ENCODE data around the gene MATCAP1. TPM values are rescaled to one million over a fixed set of nuclear protein-coding genes. Genes with fewer than 3 reads are reported as not detected.

The MATCAP1 gene
- total and polyA plus RNA-seq, 2 donors (not counting 1 experiment from before 2014, with no cell fraction given), result 16.6 to 28.4 TPM

DNA sequence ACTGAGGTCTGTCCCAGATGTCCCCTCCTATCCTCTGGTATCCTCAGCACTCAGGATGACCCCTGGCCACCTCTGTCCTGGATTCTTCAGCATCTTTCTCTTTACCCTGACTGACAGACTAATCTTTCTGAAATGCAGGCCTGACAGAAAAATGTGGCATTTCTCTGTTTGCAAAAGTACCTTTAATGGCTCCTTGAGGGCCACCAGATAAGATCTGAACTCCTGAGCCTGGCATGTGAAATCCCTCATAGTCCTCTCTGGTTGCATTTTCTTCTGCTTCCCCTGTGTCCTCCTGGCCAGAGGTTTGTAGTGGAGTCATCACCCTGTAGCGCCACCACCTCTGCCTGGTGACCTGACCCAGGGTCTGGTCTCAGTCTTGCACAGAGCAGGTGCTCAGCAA, 13.1 kb upstream of the MATCAP1 start:
- Histone ChIP-seq H3K36me3 (ENCODE audit: control insufficient read depth, insufficient read depth, low read length) (peaks cover 44% of the 10 kb centered on the region), H3K27me3 (ENCODE audit: control insufficient read depth, insufficient read depth, low read length) (no peaks in the 10 kb centered on the region), H3K9ac (ENCODE audit: insufficient read depth, low read length) (no peak overlapping the region)

GRCh38 chr16:67195676-67196075, 11.9 kb upstream of the MATCAP1 start:
- peaks cover 27% of the 10 kb centered on the region for H3K79me2 ChIP-seq (ENCODE audit: control insufficient read depth, insufficient read depth, low read length)
- no peaks in the 10 kb centered on the region for H3K9me3 ChIP-seq (ENCODE audit: control insufficient read depth, insufficient read depth, low read depth, low read length)
- peaks cover 39% of the 10 kb centered on the region for H3K36me3 ChIP-seq (ENCODE audit: control insufficient read depth, insufficient read depth, low read length)
- no peak overlapping the region for H2AFZ ChIP-seq (ENCODE audit: low read length)
- no peak overlapping the region for H3K4me2 ChIP-seq (ENCODE audit: extremely low read depth, insufficient read depth, low read length)
- no peak for DNase-seq (ENCODE audit: low read depth in 2 of 2)
- H3K27ac ChIP-seq (ENCODE audit: insufficient read depth, low read length), result no peak overlapping the region
- peaks cover 19% of the 10 kb centered on the region for H3K4me1 ChIP-seq (ENCODE audit: control insufficient read depth, extremely low read depth, insufficient read depth, low read length)
- H3K4me3 ChIP-seq (replicated peaks in 1 of 4; ENCODE audit: control extremely low read depth in 1 of 4, insufficient read depth in 1 of 4, low read depth in 3 of 4, low read length in 4 of 4), result no peak overlapping the region
- no peaks in the 10 kb centered on the region for H3K27me3 ChIP-seq (ENCODE audit: control insufficient read depth, insufficient read depth, low read length)
- H3K9ac ChIP-seq (ENCODE audit: insufficient read depth, low read length), result no peak overlapping the region
- TF ChIP-seq, protein P1, sequence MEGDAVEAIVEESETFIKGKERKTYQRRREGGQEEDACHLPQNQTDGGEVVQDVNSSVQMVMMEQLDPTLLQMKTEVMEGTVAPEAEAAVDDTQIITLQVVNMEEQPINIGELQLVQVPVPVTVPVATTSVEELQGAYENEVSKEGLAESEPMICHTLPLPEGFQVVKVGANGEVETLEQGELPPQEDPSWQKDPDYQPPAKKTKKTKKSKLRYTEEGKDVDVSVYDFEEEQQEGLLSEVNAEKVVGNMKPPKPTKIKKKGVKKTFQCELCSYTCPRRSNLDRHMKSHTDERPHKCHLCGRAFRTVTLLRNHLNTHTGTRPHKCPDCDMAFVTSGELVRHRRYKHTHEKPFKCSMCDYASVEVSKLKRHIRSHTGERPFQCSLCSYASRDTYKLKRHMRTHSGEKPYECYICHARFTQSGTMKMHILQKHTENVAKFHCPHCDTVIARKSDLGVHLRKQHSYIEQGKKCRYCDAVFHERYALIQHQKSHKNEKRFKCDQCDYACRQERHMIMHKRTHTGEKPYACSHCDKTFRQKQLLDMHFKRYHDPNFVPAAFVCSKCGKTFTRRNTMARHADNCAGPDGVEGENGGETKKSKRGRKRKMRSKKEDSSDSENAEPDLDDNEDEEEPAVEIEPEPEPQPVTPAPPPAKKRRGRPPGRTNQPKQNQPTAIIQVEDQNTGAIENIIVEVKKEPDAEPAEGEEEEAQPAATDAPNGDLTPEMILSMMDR (conservative IDR thresholded peaks at IDR 0.05 in 1 of 2, IDR thresholded peaks at IDR 0.05 in 1 of 2; ENCODE audit: low read depth in 1 of 2, low read length in 2 of 2), result no peak
- no peak for TF ChIP-seq EZH2 (IDR thresholded peaks at IDR 0.05; ENCODE audit: low read length, missing control alignments)
- no peaks in the 10 kb centered on the region for H4K20me1 ChIP-seq (ENCODE audit: control insufficient read depth, extremely low read depth, insufficient read depth, low read length)

More for the DNA sequence above, 13.1 kb upstream of the MATCAP1 start:
- Histone ChIP-seq H3K9me3 (ENCODE audit: control insufficient read depth, insufficient read depth, low read depth, low read length) (no peaks in the 10 kb centered on the region), H3K4me2 (ENCODE audit: extremely low read depth, insufficient read depth, low read length) (no peak overlapping the region), H4K20me1 (ENCODE audit: control insufficient read depth, extremely low read depth, insufficient read depth, low read length) (no peaks in the 10 kb centered on the region), H3K4me3 (replicated peaks in 1 of 4; ENCODE audit: control extremely low read depth in 1 of 4, insufficient read depth in 1 of 4, low read depth in 3 of 4, low read length in 4 of 4) (no peak overlapping the region), H3K27ac (ENCODE audit: insufficient read depth, low read length) (no peak overlapping the region), H2AFZ (ENCODE audit: low read length) (no peak overlapping the region), H3K79me2 (ENCODE audit: control insufficient read depth, insufficient read depth, low read length) (peaks cover 27% of the 10 kb centered on the region), H3K4me1 (ENCODE audit: control insufficient read depth, extremely low read depth, insufficient read depth, low read length) (peaks cover 9% of the 10 kb centered on the region)
- no peak for DNase-seq (ENCODE audit: low read depth in 2 of 2)
- TF ChIP-seq, protein P1 (conservative IDR thresholded peaks at IDR 0.05 in 1 of 2, IDR thresholded peaks at IDR 0.05 in 1 of 2; ENCODE audit: low read depth in 1 of 2, low read length in 2 of 2), result no peak
- TF ChIP-seq EZH2 (IDR thresholded peaks at IDR 0.05; ENCODE audit: low read length, missing control alignments), result no peak

- no peak overlapping the region for H3K27ac ChIP-seq (ENCODE audit: insufficient read depth, low read length)
- no peak for DNase-seq (ENCODE audit: low read depth in 2 of 2)
- no peak overlapping the region for H3K9ac ChIP-seq (ENCODE audit: insufficient read depth, low read length)
- no peaks in the 10 kb centered on the region for H3K27me3 ChIP-seq (ENCODE audit: control insufficient read depth, insufficient read depth, low read length)
- H3K79me2 ChIP-seq (ENCODE audit: control insufficient read depth, insufficient read depth, low read length), result peaks cover 27% of the 10 kb centered on the region
- peaks cover 30% of the 10 kb centered on the region for H3K36me3 ChIP-seq (ENCODE audit: control insufficient read depth, insufficient read depth, low read length)
- TF ChIP-seq, protein P1 (conservative IDR thresholded peaks at IDR 0.05 in 1 of 2, IDR thresholded peaks at IDR 0.05 in 1 of 2; ENCODE audit: low read depth in 1 of 2, low read length in 2 of 2), result no peak
- TF ChIP-seq EZH2 (IDR thresholded peaks at IDR 0.05; ENCODE audit: low read length, missing control alignments), result no peak
- no peaks in the 10 kb centered on the region for H4K20me1 ChIP-seq (ENCODE audit: control insufficient read depth, extremely low read depth, insufficient read depth, low read length)
- no peak overlapping the region for H3K4me2 ChIP-seq (ENCODE audit: extremely low read depth, insufficient read depth, low read length)
- H3K4me3 ChIP-seq (replicated peaks in 1 of 4; ENCODE audit: control extremely low read depth in 1 of 4, insufficient read depth in 1 of 4, low read depth in 3 of 4, low read length in 4 of 4), result no peak overlapping the region
- H2AFZ ChIP-seq (ENCODE audit: low read length), result no peak overlapping the region
- peaks cover 19% of the 10 kb centered on the region for H3K4me1 ChIP-seq (ENCODE audit: control insufficient read depth, extremely low read depth, insufficient read depth, low read length)
- no peaks in the 10 kb centered on the region for H3K9me3 ChIP-seq (ENCODE audit: control insufficient read depth, insufficient read depth, low read depth, low read length)
Measured at GRCh38 chr16:67194260-67194659, 10.5 kb upstream of the MATCAP1 start.

Measured in fibroblast of lung (primary cell).